Gastrocnemius medialis (tissue), 4 donors: ENCODE measurements around the gene MEGF9. TPM values are rescaled to one million over a fixed set of nuclear protein-coding genes. Genes with fewer than 3 reads are reported as not detected.

Experiments
- ATAC-seq, 2 donors: fragments of 150-250 bp; one replicate each; pipeline ENCODE4 v1.9.1; 2016
- DNase-seq, 2 donors: peaks; one replicate each; pipeline ENCODE4 v3.0.0-alpha.2; 2019
- H3K27ac ChIP-seq, 4 donors: fragments of 200-600 bp; sonication (generic); 1 replicate in 1 of 4; 2 replicates in 3 of 4; pipeline ENCODE4 v1.5.1; 2016 to 2018; ENCODE audit warnings: mild to moderate bottlenecking in 2 of 4, moderate library complexity in 1 of 4
- H3K27me3 ChIP-seq, 3 donors: fragments of 200-600 bp; sonication (generic) in 2 of 3; 1 replicate in 1 of 3; 2 replicates in 2 of 3; pipeline versions ENCODE4 v1.5.1 to v1.6.0; 2016 to 2019; ENCODE audit warnings: mild to moderate bottlenecking in 1 of 3, moderate library complexity in 1 of 3
- H3K36me3 ChIP-seq, 2 donors: fragments of 200-600 bp; sonication (generic) in 1 of 2; one replicate each; pipeline ENCODE4 v1.5.1; 2017 to 2018
- H3K4me1 ChIP-seq, 2 donors: fragments of 200-600 bp; sonication (generic) in 1 of 2; one replicate each; pipeline ENCODE4 v1.5.1; 2016 to 2017; ENCODE audit warnings: mild to moderate bottlenecking in 2 of 2
- H3K4me3 ChIP-seq, 4 donors: fragments of 200-600 bp; sonication (generic) in 3 of 4; 1 replicate in 1 of 4; 2 replicates in 3 of 4; pipeline ENCODE4 v1.5.1; 2016 to 2019; ENCODE audit warnings: mild to moderate bottlenecking in 2 of 4
- H3K9me3 ChIP-seq, 3 donors: fragments of 200-600 bp; sonication (generic) in 2 of 3; 1 replicate in 1 of 3; 2 replicates in 2 of 3; pipeline ENCODE4 v1.5.1; 2016 to 2019
- CTCF ChIP-seq, 5 experiments: fragments of 450-650 bp in 3 of 5; fragments of 200-600 bp in 2 of 5; sonication (generic) in 2 of 5; IDR thresholded peaks in 4 of 5; conservative IDR thresholded peaks in 1 of 5; 1 replicate in 4 of 5; 2 replicates in 1 of 5; pipeline ENCODE4 v1.5.1; 2016 to 2019; ENCODE audit warnings: antibody characterized with exemption in 5 of 5, mild to moderate bottlenecking in 3 of 5, moderate library complexity in 3 of 5
- POLR2A ChIP-seq, 2 donors: fragments of 450-650 bp; IDR thresholded peaks; one replicate each; pipeline ENCODE4 v1.6.1; 2017; ENCODE audit warnings: antibody characterized with exemption in 2 of 2, mild to moderate bottlenecking in 2 of 2, moderate library complexity in 2 of 2
- in situ Hi-C, 4 donors: fragments of 200-750 bp; cut with MboI; loops; one replicate each; pipeline versions ENCODE4 v1.15.0 to v1.8.0; 2017; ENCODE audit warnings: low sequenced_read_pairs in 4 of 4
- intact Hi-C: fragments of 100-400 bp; cut with DNase I; formaldehyde crosslinking; loops from one replicate; pipeline ENCODE4 v1.15.1; 2023; ENCODE audit warnings: low total_unique reads
- total RNA-seq, 4 donors: library from RNA; depleted of rRNA; stranded (reverse); fragments of >200 nt; gene quantifications; one replicate each; pipeline versions ENCODE4 v1.1.0 to v1.2.3, GENCODE V29; 2016

The MEGF9 gene
- total RNA-seq, 4 donors from 2014 or later = 6.3 to 15.3 (median 13.5) TPM

GRCh38 chr9:120676767-120677402 lies 37.4 kb downstream of the MEGF9 start:
- in situ Hi-C loops = no loop called here
- Histone ChIP-seq H3K4me3 (no peak overlapping the region), H3K27me3 (no peaks in the 10 kb centered on the region), H3K27ac (no peak overlapping the region), H3K4me1 (no peaks in the 10 kb centered on the region), H3K36me3 (no peaks in the 10 kb centered on the region), H3K9me3 (no peaks in the 10 kb centered on the region)
- no peak for TF ChIP-seq POLR2A (IDR thresholded peaks at IDR 0.05)
- TF ChIP-seq CTCF (IDR thresholded peaks at IDR 0.05 in 4 of 5, conservative IDR thresholded peaks at IDR 0.05 in 1 of 5) = no peak
- intact Hi-C loops = no loop called here
- no peak for ATAC-seq
- no peak for DNase-seq

GRCh38 chr9:120668399-120668798 lies 45.9 kb downstream of the MEGF9 start:
- H3K4me1 ChIP-seq = peaks cover 6 to 7% of the 10 kb centered on the region in 2 donors
- no peak for TF ChIP-seq POLR2A (IDR thresholded peaks at IDR 0.05)
- no peak for TF ChIP-seq CTCF (IDR thresholded peaks at IDR 0.05 in 4 of 5, conservative IDR thresholded peaks at IDR 0.05 in 1 of 5)
- DNase-seq = no peak
- intact Hi-C loops = no loop called here
- no peaks in the 10 kb centered on the region for H3K36me3 ChIP-seq
- H3K9me3 ChIP-seq = no peaks in the 10 kb centered on the region
- no peak overlapping the region for H3K27ac ChIP-seq
- H3K27me3 ChIP-seq = no peaks in the 10 kb centered on the region
- in situ Hi-C loops = no loop called here
- H3K4me3 ChIP-seq = no peak overlapping the region
- ATAC-seq = no peak

- in situ Hi-C loops = no loop called here
- H3K4me3 ChIP-seq = no peak overlapping the region
- no peak overlapping the region for H3K27ac ChIP-seq
- no peak for ATAC-seq
- no peaks in the 10 kb centered on the region for H3K9me3 ChIP-seq
- DNase-seq = no peak
- intact Hi-C loops = no loop called here
- H3K27me3 ChIP-seq = no peaks in the 10 kb centered on the region
- H3K4me1 ChIP-seq = peaks cover 6 to 7% of the 10 kb centered on the region in 2 donors
- TF ChIP-seq POLR2A (IDR thresholded peaks at IDR 0.05) (no peak), CTCF (IDR thresholded peaks at IDR 0.05 in 4 of 5, conservative IDR thresholded peaks at IDR 0.05 in 1 of 5) (no peak)
- no peaks in the 10 kb centered on the region for H3K36me3 ChIP-seq
Observed at GRCh38 chr9:120663950-120664349, 50.3 kb downstream of the MEGF9 start.

- no peaks in the 10 kb centered on the region for H3K36me3 ChIP-seq
- H3K4me3 ChIP-seq = no peak overlapping the region
- intact Hi-C loops = no loop called here
- TF ChIP-seq CTCF (IDR thresholded peaks at IDR 0.05 in 4 of 5, conservative IDR thresholded peaks at IDR 0.05 in 1 of 5) (no peak), POLR2A (IDR thresholded peaks at IDR 0.05) (no peak)
- H3K9me3 ChIP-seq = no peaks in the 10 kb centered on the region
- H3K4me1 ChIP-seq = peaks cover 6 to 7% of the 10 kb centered on the region in 2 donors
- ATAC-seq = no peak
- DNase-seq = no peak
- in situ Hi-C loops = no loop called here
- no peaks in the 10 kb centered on the region for H3K27me3 ChIP-seq
- no peak overlapping the region for H3K27ac ChIP-seq
Observed at GRCh38 chr9:120663380-120663779, 50.9 kb downstream of the MEGF9 start.

- ATAC-seq (no peak), DNase-seq (no peak)
- H3K4me3 ChIP-seq = no peak overlapping the region
- intact Hi-C loops (no loop called here), in situ Hi-C loops (no loop called here)
- H3K36me3 ChIP-seq = no peaks in the 10 kb centered on the region
- no peak for TF ChIP-seq CTCF (IDR thresholded peaks at IDR 0.05 in 4 of 5, conservative IDR thresholded peaks at IDR 0.05 in 1 of 5)
- no peak for TF ChIP-seq POLR2A (IDR thresholded peaks at IDR 0.05)
- no peaks in the 10 kb centered on the region for H3K27me3 ChIP-seq
- no peaks in the 10 kb centered on the region for H3K9me3 ChIP-seq
- H3K4me1 ChIP-seq = peaks cover 6 to 7% of the 10 kb centered on the region in 2 donors
- H3K27ac ChIP-seq = no peak overlapping the region
Observed at GRCh38 chr9:120662513-120662912, 51.8 kb downstream of the MEGF9 start.
